Measurements from ENCODE around the gene RANBP1. TPM values are rescaled to one million over a fixed set of nuclear protein-coding genes. Genes with fewer than 3 reads are reported as not detected.

RANBP1 gene
- total and polyA plus RNA-seq, 9 of the 15 experiments (the other 6 are each of a cell fraction or from before 2014, with no cell fraction given), result 162 to 2,891 (median 1,289) TPM

DNA sequence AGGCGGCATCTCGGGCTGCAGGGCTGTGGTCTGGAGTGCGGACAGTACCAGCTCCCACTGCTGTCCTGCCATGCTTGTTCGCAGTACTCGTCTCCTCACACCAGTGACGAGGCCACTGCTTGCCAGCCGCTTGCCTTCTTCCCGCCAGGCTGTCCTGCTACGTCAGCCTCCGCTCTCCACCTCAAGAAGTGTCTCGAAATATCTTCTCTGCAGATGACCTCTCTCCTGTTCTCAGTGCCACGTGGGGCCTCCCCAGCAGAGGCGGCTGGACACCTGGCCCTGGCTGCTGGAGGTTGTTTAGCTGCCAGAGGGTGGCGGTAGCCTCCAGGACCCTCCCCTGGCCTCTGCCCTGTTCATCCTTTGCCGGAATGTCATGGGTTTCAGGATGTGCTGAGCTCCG lies 38.0 kb downstream of the RANBP1 start:
- Histone ChIP-seq H3K79me2 (ENCODE audit: control insufficient read depth, insufficient read depth, low read length) (no peaks in the 10 kb centered on the region), H3K27ac (ENCODE audit: extremely low read depth, low read depth, low read length) (no peak overlapping the region), H4K20me1 (replicated peaks; ENCODE audit: control insufficient read depth, insufficient read depth, low read length) (peaks cover 45% of the 10 kb centered on the region), H3K9me1 (ENCODE audit: control insufficient read depth, insufficient read depth, low read length) (no peaks in the 10 kb centered on the region), H2AFZ (ENCODE audit: low read depth, low read length) (no peak overlapping the region), H3K4me1 (replicated peaks in 1 of 2; ENCODE audit: control insufficient read depth in 2 of 2, insufficient read depth in 2 of 2, low read length in 2 of 2) (peaks cover 0 to 78% of the 10 kb centered on the region in 2 experiments; a peak in 2 of 5 replicates), H3K9ac (ENCODE audit: insufficient read depth in 1 of 2, low read depth in 2 of 2, low read length in 2 of 2) (peak overlapping the region in 1 of 2 experiments; percentile 73; a peak in 2 of 4 replicates), H3K4me3 (no peak overlapping the region), H3K36me3 (ENCODE audit: control insufficient read depth, insufficient read depth, low read length) (no peaks in the 10 kb centered on the region), H3K27me3 (ENCODE audit: control insufficient read depth in 2 of 2, insufficient read depth in 2 of 2, low read length in 2 of 2) (peaks cover 23 to 62% of the 10 kb centered on the region in 2 experiments; a peak in 4 of 5 replicates), H3K4me2 (ENCODE audit: insufficient read depth, low read length) (no peak overlapping the region), H3K9me3 (replicated peaks; ENCODE audit: control insufficient read depth, insufficient read depth, low read depth, low read length) (no peaks in the 10 kb centered on the region)
- ChIA-PET POLR2A (interaction anchor here (0.7 to 1.6 kb wide), 10 partner anchors 10 to 250 kb away, joined by 3 to 7 read pairs (median 3); no protein-coding TSS in a partner anchor), CTCF (ENCODE audit: low intra/inter-chr PET ratio) (interaction anchor here (0.6 to 1.0 kb wide), 4 partner anchors 115 to 303 kb away, joined by 3 to 4 read pairs (median 3); no protein-coding TSS in a partner anchor)
- FAIRE-seq, result peak; percentile 57
- no TSS peak for BruUV-seq (replicated peaks)
- intact Hi-C loops (cut with micrococcal nuclease), result loop anchor here (10.0 kb wide), 1 partner anchor 261 kb away; no protein-coding TSS in a partner anchor
- ATAC-seq, result peak; percentile 48
- in situ Hi-C loops (cut with MboI), result loop anchor here (25.0 kb wide), 1 partner anchor 533 kb away; no protein-coding TSS in a partner anchor
- 28% methylated on average over 16 of the region's 16 CpGs for WGBS (ENCODE audit: insufficient coverage, low coverage, missing lambda C conversion rate)
- DNase-seq (ENCODE audit: extremely low read depth in 1 of 4, low spot score in 3 of 4), result peak in 3 of 4 experiments; percentile 61 to 68 (median 61)
- TF ChIP-seq TAF15 (IDR thresholded peaks at IDR 0.05; ENCODE audit: low read depth, low read length) (no peak), SMARCC2 (IDR thresholded peaks at IDR 0.05; ENCODE audit: low read depth) (no peak), NEUROD1 (IDR thresholded peaks at IDR 0.05; ENCODE audit: borderline replicate concordance, low read depth, low read length, partially characterized antibody) (no peak), ZNF511 (CRISPR knock-in tag; IDR thresholded peaks at IDR 0.05) (peak; percentile 85), NKRF (IDR thresholded peaks at IDR 0.05; ENCODE audit: borderline replicate concordance) (no peak), ZNF224 (CRISPR knock-in tag; IDR thresholded peaks at IDR 0.05) (no peak), MYNN (IDR thresholded peaks at IDR 0.05) (no peak), MYNN (CRISPR knock-in tag; IDR thresholded peaks at IDR 0.05) (no peak), CBX5 (IDR thresholded peaks at IDR 0.05; ENCODE audit: borderline replicate concordance, low read depth) (no peak), ZNF347 (CRISPR knock-in tag; IDR thresholded peaks at IDR 0.05; ENCODE audit: low read depth) (no peak), GABPA (tag; conservative IDR thresholded peaks at IDR 0.05; ENCODE audit: low read depth) (no peak), E2F1 (CRISPR knock-in tag; IDR thresholded peaks at IDR 0.05) (no peak; the same call in 1 of the 2 replicates)
- TF ChIP-seq, protein P1, sequence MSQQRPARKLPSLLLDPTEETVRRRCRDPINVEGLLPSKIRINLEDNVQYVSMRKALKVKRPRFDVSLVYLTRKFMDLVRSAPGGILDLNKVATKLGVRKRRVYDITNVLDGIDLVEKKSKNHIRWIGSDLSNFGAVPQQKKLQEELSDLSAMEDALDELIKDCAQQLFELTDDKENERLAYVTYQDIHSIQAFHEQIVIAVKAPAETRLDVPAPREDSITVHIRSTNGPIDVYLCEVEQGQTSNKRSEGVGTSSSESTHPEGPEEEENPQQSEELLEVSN (IDR thresholded peaks at IDR 0.05; ENCODE audit: borderline replicate concordance in 1 of 2, extremely low read depth in 1 of 2, insufficient read depth in 1 of 2, insufficient read length in 1 of 2, low read depth in 1 of 2, low read length in 1 of 2, poor library complexity in 1 of 2, severe bottlenecking in 1 of 2), result peak in 1 of 2 experiments; percentile 65
- TF ChIP-seq, protein P2, sequence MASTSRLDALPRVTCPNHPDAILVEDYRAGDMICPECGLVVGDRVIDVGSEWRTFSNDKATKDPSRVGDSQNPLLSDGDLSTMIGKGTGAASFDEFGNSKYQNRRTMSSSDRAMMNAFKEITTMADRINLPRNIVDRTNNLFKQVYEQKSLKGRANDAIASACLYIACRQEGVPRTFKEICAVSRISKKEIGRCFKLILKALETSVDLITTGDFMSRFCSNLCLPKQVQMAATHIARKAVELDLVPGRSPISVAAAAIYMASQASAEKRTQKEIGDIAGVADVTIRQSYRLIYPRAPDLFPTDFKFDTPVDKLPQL (IDR thresholded peaks at IDR 0.05; ENCODE audit: extremely low read depth, insufficient read length), result no peak

Measured in K562 (cell line).